A549 (cell line): ENCODE data around the gene ABCB4. TPM values are rescaled to one million over a fixed set of nuclear protein-coding genes. Genes with fewer than 3 reads are reported as not detected.
A peak's percentile ranks its signal among the peaks of the same experiment; 100 is the strongest.

Source experiments
- ATAC-seq, 2 experiments: fragments of 200-7000 bp in 1 of 2; fragments of >200 bp in 1 of 2; cut with Nextera tagmentation in 1 of 2; cut with Tn5 transposase in 1 of 2; 3 replicates each; pipeline versions ENCODE4 v1.8.0 to v1.9.1; 2018 to 2020; ENCODE audit warnings: mild to moderate bottlenecking in 1 of 2, moderate library complexity in 1 of 2
- CTCF ChIA-PET: fragments of 300-600 bp; sonication (Branson Sonifier 250); formaldehyde crosslinking; extraction: SDS; loops from one replicate; lab custom pipeline; 2021; ENCODE audit warnings: antibody characterized with exemption, inconsistent platforms; lab: Yijun Ruan, JAX
- POLR2A ChIA-PET: fragments of 350-600 bp; formaldehyde crosslinking; extraction: SDS; loops from one replicate; lab custom pipeline; 2021; ENCODE audit warnings: antibody characterized with exemption, inconsistent platforms; lab: Yijun Ruan, JAX
- DNase-seq, 2 experiments: peaks; one replicate each; pipeline versions ENCODE4 v3.0.0 to v3.0.0-alpha.2; 2011 to 2016; ENCODE audit warnings: low read depth in 1 of 2, low spot score in 1 of 2
- FAIRE-seq: peaks from 2 replicates; lab custom pipeline; 2011; peaks lifted over from hg19 to GRCh38; lab: Jason Lieb, UNC
- H3K27ac ChIP-seq, 2 experiments: fragments of >200 bp; sonication (Bioruptor Twin); formaldehyde crosslinking; 3 replicates each; pipeline ENCODE4 v1.5.1; 2016 to 2017
- H3K4me1 ChIP-seq: fragments of >200 bp; sonication (Bioruptor Twin); formaldehyde crosslinking; 3 replicates; pipeline ENCODE4 v1.6.1; 2016
- H3K4me2 ChIP-seq: fragments of >200 bp; sonication (Bioruptor Twin); formaldehyde crosslinking; 3 replicates; pipeline ENCODE4 v1.6.1; 2016
- H3K4me3 ChIP-seq: fragments of >200 bp; sonication (Bioruptor Twin); formaldehyde crosslinking; 3 replicates; pipeline ENCODE4 v1.5.1; 2016
- H3K9me3 ChIP-seq: fragments of >200 bp; sonication (Bioruptor Twin); formaldehyde crosslinking; 3 replicates; pipeline ENCODE4 v1.6.1; 2016
- CEBPB ChIP-seq, 2 experiments: fragments of >200 bp in 1 of 2; sonication (Bioruptor Twin) in 1 of 2; formaldehyde crosslinking in 1 of 2; IDR thresholded peaks; 2 replicates each; pipeline ENCODE4 v1.6.1; 2012 to 2016
- CHD2 ChIP-seq: fragments of 150-350 bp; IDR thresholded peaks from 2 replicates; pipeline ENCODE4 v1.6.1; 2014; ENCODE audit warnings: low read length; ENCODE audit not compliant: partially characterized antibody
- CHD4 ChIP-seq: fragments of 200-600 bp; sonication (generic); IDR thresholded peaks from 2 replicates; pipeline ENCODE4 v1.6.1; 2016; ENCODE audit warnings: antibody characterized with exemption, mild to moderate bottlenecking, borderline replicate concordance
- CTCF ChIP-seq: fragments of >200 bp; sonication (Bioruptor Twin); formaldehyde crosslinking; IDR thresholded peaks from 3 replicates; pipeline ENCODE4 v1.5.1; 2016
- EP300 ChIP-seq, 2 experiments: fragments of >200 bp; sonication (Bioruptor Twin); formaldehyde crosslinking; IDR thresholded peaks; 2 replicates in 1 of 2; 3 replicates in 1 of 2; pipeline ENCODE4 v1.6.1; 2016 to 2017
- HDAC2 ChIP-seq: fragments of 200-600 bp; sonication (generic); IDR thresholded peaks from 2 replicates; pipeline ENCODE4 v1.6.1; 2016
- HES2 ChIP-seq: fragments of >200 bp; sonication (Bioruptor Twin); formaldehyde crosslinking; IDR thresholded peaks from 2 replicates; pipeline ENCODE4 v1.6.1; 2016
- HOXB13 ChIP-seq: fragments of 250-450 bp; sonication (Bioruptor Pico); IDR thresholded peaks from 2 replicates; pipeline ENCODE4 v1.5.0; 2020; ENCODE audit warnings: low read depth, mild to moderate bottlenecking, moderate library complexity
- NR3C1 ChIP-seq: fragments of >200 bp; sonication (Bioruptor Twin); formaldehyde crosslinking; IDR thresholded peaks from 3 replicates; pipeline ENCODE4 v1.6.1; 2017
- POLR2A ChIP-seq: IDR thresholded peaks from 2 replicates; pipeline ENCODE4 v1.6.1; 2012; ENCODE audit warnings: mild to moderate bottlenecking, low read length
- RAD21 ChIP-seq, 2 experiments: fragments of >200 bp in 1 of 2; sonication (Bioruptor Twin) in 1 of 2; formaldehyde crosslinking in 1 of 2; IDR thresholded peaks in 1 of 2; conservative IDR thresholded peaks in 1 of 2; 2 replicates in 1 of 2; 3 replicates in 1 of 2; pipeline ENCODE4 v1.6.1; 2012 to 2018; ENCODE audit warnings: inconsistent platforms in 1 of 2
- TP53 ChIP-seq: fragments of 250-450 bp; sonication (Bioruptor Pico); IDR thresholded peaks from 2 replicates; pipeline ENCODE4 v1.5.0; 2021; ENCODE audit warnings: mild to moderate bottlenecking, moderate library complexity
- WGBS: methylation state at CpG from one replicate; pipeline ENCODE4 v1.1.6; 2017; ENCODE audit errors: missing lambda C conversion rate; 5-methylcytosine and 5-hydroxymethylcytosine counted together
- polyA plus RNA-seq, 4 experiments: library from polyadenylated mRNA; depleted of rRNA in 3 of 4; stranded (reverse); fragments of >200 nt; fragmentation: RNase III in 1 of 4; extraction: RNeasy Plus Mini Kit Qiagen cat#74134 plus additional on column Dnase treatment in 1 of 4; gene quantifications; 2 replicates in 3 of 4; 3 replicates in 1 of 4; pipeline ENCODE4 v1.2.3, GENCODE V29; 2011 to 2017
- TF ChIP-seq, protein P1 (sequence below): fragments of 200-600 bp; sonication (generic); IDR thresholded peaks from 2 replicates; pipeline ENCODE4 v1.6.1; 2016; ENCODE audit warnings: antibody characterized with exemption, mild to moderate bottlenecking, moderate library complexity
- TF ChIP-seq, protein P2 (sequence below): IDR thresholded peaks from 2 replicates; pipeline ENCODE4 v1.6.1; 2012
- TF ChIP-seq, protein P3 (sequence below): fragments of >200 bp; sonication (Bioruptor Twin); formaldehyde crosslinking; IDR thresholded peaks from 3 replicates; pipeline ENCODE4 v1.6.1; 2016

ABCB4 gene
- polyA plus RNA-seq, 2 of the 4 experiments (the other 2 are of a cell fraction), result 0.12 TPM; not detected in 1

- TF ChIP-seq HOXB13, result no peak
- TF ChIP-seq, protein P1, sequence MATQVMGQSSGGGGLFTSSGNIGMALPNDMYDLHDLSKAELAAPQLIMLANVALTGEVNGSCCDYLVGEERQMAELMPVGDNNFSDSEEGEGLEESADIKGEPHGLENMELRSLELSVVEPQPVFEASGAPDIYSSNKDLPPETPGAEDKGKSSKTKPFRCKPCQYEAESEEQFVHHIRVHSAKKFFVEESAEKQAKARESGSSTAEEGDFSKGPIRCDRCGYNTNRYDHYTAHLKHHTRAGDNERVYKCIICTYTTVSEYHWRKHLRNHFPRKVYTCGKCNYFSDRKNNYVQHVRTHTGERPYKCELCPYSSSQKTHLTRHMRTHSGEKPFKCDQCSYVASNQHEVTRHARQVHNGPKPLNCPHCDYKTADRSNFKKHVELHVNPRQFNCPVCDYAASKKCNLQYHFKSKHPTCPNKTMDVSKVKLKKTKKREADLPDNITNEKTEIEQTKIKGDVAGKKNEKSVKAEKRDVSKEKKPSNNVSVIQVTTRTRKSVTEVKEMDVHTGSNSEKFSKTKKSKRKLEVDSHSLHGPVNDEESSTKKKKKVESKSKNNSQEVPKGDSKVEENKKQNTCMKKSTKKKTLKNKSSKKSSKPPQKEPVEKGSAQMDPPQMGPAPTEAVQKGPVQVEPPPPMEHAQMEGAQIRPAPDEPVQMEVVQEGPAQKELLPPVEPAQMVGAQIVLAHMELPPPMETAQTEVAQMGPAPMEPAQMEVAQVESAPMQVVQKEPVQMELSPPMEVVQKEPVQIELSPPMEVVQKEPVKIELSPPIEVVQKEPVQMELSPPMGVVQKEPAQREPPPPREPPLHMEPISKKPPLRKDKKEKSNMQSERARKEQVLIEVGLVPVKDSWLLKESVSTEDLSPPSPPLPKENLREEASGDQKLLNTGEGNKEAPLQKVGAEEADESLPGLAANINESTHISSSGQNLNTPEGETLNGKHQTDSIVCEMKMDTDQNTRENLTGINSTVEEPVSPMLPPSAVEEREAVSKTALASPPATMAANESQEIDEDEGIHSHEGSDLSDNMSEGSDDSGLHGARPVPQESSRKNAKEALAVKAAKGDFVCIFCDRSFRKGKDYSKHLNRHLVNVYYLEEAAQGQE, result no peak
- no peak for TF ChIP-seq CHD2
- TF ChIP-seq CTCF, result no peak
- TF ChIP-seq HDAC2, result no peak
- TF ChIP-seq HES2, result no peak
- no peak for TF ChIP-seq TP53 (CRISPR knock-in tag)
- H3K4me2 ChIP-seq, result no peak overlapping the region
- no peak overlapping the region for H3K27ac ChIP-seq
- no peak for DNase-seq
- ChIA-PET CTCF (interaction anchor here (0.6 to 1.4 kb wide), 2 partner anchors 17 to 86 kb away, joined by 3 to 4 read pairs; no protein-coding TSS in a partner anchor), POLR2A (no interaction called here)
- no peak for FAIRE-seq
- H3K4me3 ChIP-seq, result no peak overlapping the region
- 23% methylated on average over 2 of the region's 2 CpGs for WGBS
- H3K4me1 ChIP-seq, result no peaks in the 10 kb centered on the region
- H3K9me3 ChIP-seq, result no peaks in the 10 kb centered on the region
- no peak for ATAC-seq
Measured at GRCh38 chr7:87456247-87456646, 19.2 kb downstream of the ABCB4 start.

- 63% methylated on average over 4 of the region's 4 CpGs for WGBS
- ATAC-seq, result 0 out of 6 replicates have a peak, but pooled peaks of 1 of the 2 experiments have one; percentile 44
- ChIA-PET POLR2A (no interaction called here), CTCF (no interaction called here)
- H3K27ac ChIP-seq, result no peak overlapping the region
- FAIRE-seq, result no peak
- DNase-seq, result peak in 1 of 2 experiments; percentile 11
- no peak overlapping the region for H3K4me2 ChIP-seq
- no peaks in the 10 kb centered on the region for H3K9me3 ChIP-seq
- peak in 1 of 2 experiments; percentile 28; a peak in 2 of 5 replicates for TF ChIP-seq RAD21 (conservative IDR thresholded peaks at IDR 0.05 in 1 of 2, IDR thresholded peaks at IDR 0.05 in 1 of 2)
- no peak for TF ChIP-seq CEBPB (IDR thresholded peaks at IDR 0.05)
- no peak for TF ChIP-seq NR3C1
- TF ChIP-seq, protein P2, sequence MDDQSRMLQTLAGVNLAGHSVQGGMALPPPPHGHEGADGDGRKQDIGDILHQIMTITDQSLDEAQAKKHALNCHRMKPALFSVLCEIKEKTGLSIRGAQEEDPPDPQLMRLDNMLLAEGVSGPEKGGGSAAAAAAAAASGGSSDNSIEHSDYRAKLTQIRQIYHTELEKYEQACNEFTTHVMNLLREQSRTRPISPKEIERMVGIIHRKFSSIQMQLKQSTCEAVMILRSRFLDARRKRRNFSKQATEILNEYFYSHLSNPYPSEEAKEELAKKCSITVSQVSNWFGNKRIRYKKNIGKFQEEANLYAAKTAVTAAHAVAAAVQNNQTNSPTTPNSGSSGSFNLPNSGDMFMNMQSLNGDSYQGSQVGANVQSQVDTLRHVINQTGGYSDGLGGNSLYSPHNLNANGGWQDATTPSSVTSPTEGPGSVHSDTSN, result no peak
- 0 out of 3 replicates have a peak, but pooled peaks have one; percentile 8 for TF ChIP-seq CTCF
- TF ChIP-seq EP300 (IDR thresholded peaks at IDR 0.05), result no peak
- TF ChIP-seq CHD4, result no peak
- TF ChIP-seq, protein P3, sequence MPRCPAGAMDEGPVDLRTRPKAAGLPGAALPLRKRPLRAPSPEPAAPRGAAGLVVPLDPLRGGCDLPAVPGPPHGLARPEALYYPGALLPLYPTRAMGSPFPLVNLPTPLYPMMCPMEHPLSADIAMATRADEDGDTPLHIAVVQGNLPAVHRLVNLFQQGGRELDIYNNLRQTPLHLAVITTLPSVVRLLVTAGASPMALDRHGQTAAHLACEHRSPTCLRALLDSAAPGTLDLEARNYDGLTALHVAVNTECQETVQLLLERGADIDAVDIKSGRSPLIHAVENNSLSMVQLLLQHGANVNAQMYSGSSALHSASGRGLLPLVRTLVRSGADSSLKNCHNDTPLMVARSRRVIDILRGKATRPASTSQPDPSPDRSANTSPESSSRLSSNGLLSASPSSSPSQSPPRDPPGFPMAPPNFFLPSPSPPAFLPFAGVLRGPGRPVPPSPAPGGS, result no peak
- TF ChIP-seq POLR2A, result no peak
- no peak overlapping the region for H3K4me3 ChIP-seq
- H3K4me1 ChIP-seq, result no peaks in the 10 kb centered on the region
Measured at GRCh38 chr7:87452279-87452678, 23.2 kb downstream of the ABCB4 start.
